ENCODE data around the gene NDEL1. TPM values are rescaled to one million over a fixed set of nuclear protein-coding genes. Genes with fewer than 3 reads are reported as not detected.
A peak's percentile ranks its signal among the peaks of the same experiment; 100 is the strongest.

The NDEL1 gene
- total and polyA plus RNA-seq, 2 donors (not counting 3 experiments of a cell fraction or from before 2014, with no cell fraction given): 60.0 to 87.4 TPM

GRCh38 chr17:8445536-8445935 is 9.9 kb downstream of the NDEL1 start:
- H3K9me3 ChIP-seq (replicated peaks; ENCODE audit: control insufficient read depth, insufficient read depth, low read length): no peaks in the 10 kb centered on the region
- H4K20me1 ChIP-seq (replicated peaks; ENCODE audit: control insufficient read depth, extremely low read depth, insufficient read depth, low read length): peaks cover 5% of the 10 kb centered on the region
- H3K4me1 ChIP-seq (ENCODE audit: control insufficient read depth, extremely low read depth, insufficient read depth, low read length): peaks cover 50% of the 10 kb centered on the region
- FAIRE-seq (peak; percentile 96), DNase-seq (ENCODE audit: low read depth, low spot score) (peak; percentile 69)
- H3K9me1 ChIP-seq (replicated peaks; ENCODE audit: control insufficient read depth, extremely low read depth, insufficient read depth, low read length): no peaks in the 10 kb centered on the region
- CTCF ChIA-PET: interaction anchor here (0.9 to 3.4 kb wide), 7 partner anchors 9 to 300 kb away, joined by 3 to 23 read pairs (median 4); partner anchors contain the start of gene NDEL1
- dilution Hi-C loops (cut with MboI; ENCODE audit: extremely low pct_ligation_motif_present, low sequenced_read_pairs): no loop called here
- H3K79me2 ChIP-seq (ENCODE audit: control insufficient read depth, insufficient read depth, low read length): peaks cover 46% of the 10 kb centered on the region
- H2AFZ ChIP-seq (ENCODE audit: low read depth, low read length): no peak overlapping the region
- peak overlapping the region in 1 of 3 experiments; percentile 60 for H3K4me3 ChIP-seq (replicated peaks in 1 of 3; ENCODE audit: insufficient read depth in 1 of 3, low read depth in 1 of 3, low read length in 3 of 3)
- no peak for TF ChIP-seq MYC (IDR thresholded peaks at IDR 0.05; ENCODE audit: low read depth, low read length)
- no peak for TF ChIP-seq JUN (IDR thresholded peaks at IDR 0.05; ENCODE audit: borderline replicate concordance, insufficient read depth, insufficient read length, low read depth)
- TF ChIP-seq GATA2 (IDR thresholded peaks at IDR 0.05; ENCODE audit: insufficient read depth, insufficient read length, low read depth, low read length): peak; percentile 22
- H3K27ac ChIP-seq (ENCODE audit: insufficient read depth, low read depth, low read length): peak overlapping the region; percentile 28
- H3K9ac ChIP-seq (replicated peaks; ENCODE audit: extremely low read depth, insufficient read depth, low read length): peak overlapping the region; percentile 47
- POLR2A ChIA-PET: interaction anchor here (1.2 to 1.4 kb wide), 2 partner anchors 9 to 10 kb away, joined by 6 read pairs; partner anchors contain the start of gene NDEL1
- intact Hi-C loops (cut with micrococcal nuclease): loop anchor here (1.0 kb wide), 1 partner anchor 10 kb away; the partner anchor contains the start of gene NDEL1
- H3K36me3 ChIP-seq (ENCODE audit: control insufficient read depth in 2 of 2, extremely low read depth in 1 of 2, insufficient read depth in 2 of 2, low read length in 2 of 2): peaks cover 2 to 22% of the 10 kb centered on the region in 2 experiments
- H3K4me2 ChIP-seq (ENCODE audit: insufficient read depth, low read length): peak overlapping the region; percentile 94
- no TSS peak for BruUV-seq (replicated peaks)
- no peaks in the 10 kb centered on the region for H3K27me3 ChIP-seq (ENCODE audit: control insufficient read depth in 2 of 2, insufficient read depth in 2 of 2, low read length in 2 of 2)

DNA sequence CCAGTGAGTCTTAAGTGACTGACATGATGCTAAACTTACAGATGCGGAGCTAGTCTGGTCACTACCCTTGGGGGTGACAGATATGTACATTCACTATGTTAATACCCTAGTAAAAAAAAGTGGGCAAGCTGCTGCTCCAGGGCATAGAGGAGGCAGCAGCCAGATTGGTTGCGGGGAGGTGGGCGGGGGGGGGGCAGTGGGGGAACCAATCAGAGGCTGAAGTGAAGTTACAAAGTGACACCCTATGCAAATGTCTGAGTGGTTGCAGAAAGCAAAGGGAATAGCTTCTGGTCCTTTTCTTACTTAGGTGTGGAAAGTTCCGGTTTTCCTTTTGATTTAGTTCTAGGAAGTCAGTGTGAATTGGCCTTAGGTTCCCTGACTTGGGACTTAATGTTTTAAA is 12.1 kb downstream of the NDEL1 start:
- H3K27ac ChIP-seq (ENCODE audit: insufficient read depth, low read depth, low read length): no peak overlapping the region
- BruUV-seq (replicated peaks): no TSS peak
- POLR2A ChIA-PET: no interaction called here
- dilution Hi-C loops (cut with MboI; ENCODE audit: extremely low pct_ligation_motif_present, low sequenced_read_pairs): no loop called here
- intact Hi-C loops (cut with micrococcal nuclease): no loop called here
- H2AFZ ChIP-seq (ENCODE audit: low read depth, low read length): no peak overlapping the region
- no peaks in the 10 kb centered on the region for H3K9me3 ChIP-seq (replicated peaks; ENCODE audit: control insufficient read depth, insufficient read depth, low read length)
- H3K27me3 ChIP-seq (ENCODE audit: control insufficient read depth in 2 of 2, insufficient read depth in 2 of 2, low read length in 2 of 2): no peaks in the 10 kb centered on the region
- H3K9me1 ChIP-seq (replicated peaks; ENCODE audit: control insufficient read depth, extremely low read depth, insufficient read depth, low read length): no peaks in the 10 kb centered on the region
- CTCF ChIA-PET: interaction anchor here (3.4 kb wide), 1 partner anchor 38 kb away, joined by 23 read pairs; no protein-coding TSS in a partner anchor
- no peak overlapping the region for H3K9ac ChIP-seq (replicated peaks; ENCODE audit: extremely low read depth, insufficient read depth, low read length)
- peaks cover 2% of the 10 kb centered on the region for H4K20me1 ChIP-seq (replicated peaks; ENCODE audit: control insufficient read depth, extremely low read depth, insufficient read depth, low read length)
- no peak for TF ChIP-seq MYC (IDR thresholded peaks at IDR 0.05; ENCODE audit: low read depth, low read length)
- TF ChIP-seq GATA2 (IDR thresholded peaks at IDR 0.05; ENCODE audit: insufficient read depth, insufficient read length, low read depth, low read length): no peak
- no peak for TF ChIP-seq EZH2 (IDR thresholded peaks at IDR 0.05; ENCODE audit: borderline replicate concordance, low read depth, low read length, severe bottlenecking)
- no peak for TF ChIP-seq FOS (IDR thresholded peaks at IDR 0.05; ENCODE audit: borderline replicate concordance, insufficient read depth, low read length)
- TF ChIP-seq, protein P1, sequence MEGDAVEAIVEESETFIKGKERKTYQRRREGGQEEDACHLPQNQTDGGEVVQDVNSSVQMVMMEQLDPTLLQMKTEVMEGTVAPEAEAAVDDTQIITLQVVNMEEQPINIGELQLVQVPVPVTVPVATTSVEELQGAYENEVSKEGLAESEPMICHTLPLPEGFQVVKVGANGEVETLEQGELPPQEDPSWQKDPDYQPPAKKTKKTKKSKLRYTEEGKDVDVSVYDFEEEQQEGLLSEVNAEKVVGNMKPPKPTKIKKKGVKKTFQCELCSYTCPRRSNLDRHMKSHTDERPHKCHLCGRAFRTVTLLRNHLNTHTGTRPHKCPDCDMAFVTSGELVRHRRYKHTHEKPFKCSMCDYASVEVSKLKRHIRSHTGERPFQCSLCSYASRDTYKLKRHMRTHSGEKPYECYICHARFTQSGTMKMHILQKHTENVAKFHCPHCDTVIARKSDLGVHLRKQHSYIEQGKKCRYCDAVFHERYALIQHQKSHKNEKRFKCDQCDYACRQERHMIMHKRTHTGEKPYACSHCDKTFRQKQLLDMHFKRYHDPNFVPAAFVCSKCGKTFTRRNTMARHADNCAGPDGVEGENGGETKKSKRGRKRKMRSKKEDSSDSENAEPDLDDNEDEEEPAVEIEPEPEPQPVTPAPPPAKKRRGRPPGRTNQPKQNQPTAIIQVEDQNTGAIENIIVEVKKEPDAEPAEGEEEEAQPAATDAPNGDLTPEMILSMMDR (IDR thresholded peaks at IDR 0.05; ENCODE audit: extremely low read depth in 1 of 2, insufficient read depth in 1 of 2, low read depth in 1 of 2, low read length in 2 of 2): no peak
- no peak for TF ChIP-seq POLR2A (IDR thresholded peaks at IDR 0.05; ENCODE audit: low read depth, low read length)
- TF ChIP-seq POLR2AphosphoS5 (IDR thresholded peaks at IDR 0.05; ENCODE audit: insufficient read depth, low read depth, low read length): no peak
- TF ChIP-seq JUN (IDR thresholded peaks at IDR 0.05; ENCODE audit: borderline replicate concordance, insufficient read depth, insufficient read length, low read depth): no peak
- TF ChIP-seq, protein P2, sequence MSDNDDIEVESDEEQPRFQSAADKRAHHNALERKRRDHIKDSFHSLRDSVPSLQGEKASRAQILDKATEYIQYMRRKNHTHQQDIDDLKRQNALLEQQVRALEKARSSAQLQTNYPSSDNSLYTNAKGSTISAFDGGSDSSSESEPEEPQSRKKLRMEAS (IDR thresholded peaks at IDR 0.05; ENCODE audit: insufficient read depth, insufficient read length): no peak
- DNase-seq (ENCODE audit: low read depth, low spot score): no peak
- FAIRE-seq: peak; percentile 12
- H3K4me1 ChIP-seq (ENCODE audit: control insufficient read depth, extremely low read depth, insufficient read depth, low read length): peaks cover 37% of the 10 kb centered on the region
- H3K4me3 ChIP-seq (replicated peaks in 1 of 3; ENCODE audit: insufficient read depth in 1 of 3, low read depth in 1 of 3, low read length in 3 of 3): no peak overlapping the region
- H3K36me3 ChIP-seq (ENCODE audit: control insufficient read depth in 2 of 2, extremely low read depth in 1 of 2, insufficient read depth in 2 of 2, low read length in 2 of 2): peaks cover 12 to 33% of the 10 kb centered on the region in 2 experiments
- H3K4me2 ChIP-seq (ENCODE audit: insufficient read depth, low read length): no peak overlapping the region
- H3K79me2 ChIP-seq (ENCODE audit: control insufficient read depth, insufficient read depth, low read length): peaks cover 26% of the 10 kb centered on the region
